T1000 (cell line): ENCODE measurements around the gene FAM149A.

Experiments
- DNase-seq: peaks from one replicate; lab custom pipeline; 2025; ENCODE audit warnings: mixed read lengths; lab: John Stamatoyannopoulos, UW

The FAM149A gene

GRCh38 chr4:186104114-186104889 is at the start of gene FAM149A:
Gene FAM149A (plus strand): TSS chr4:186104704.
- DNase-seq = no peak

DNA sequence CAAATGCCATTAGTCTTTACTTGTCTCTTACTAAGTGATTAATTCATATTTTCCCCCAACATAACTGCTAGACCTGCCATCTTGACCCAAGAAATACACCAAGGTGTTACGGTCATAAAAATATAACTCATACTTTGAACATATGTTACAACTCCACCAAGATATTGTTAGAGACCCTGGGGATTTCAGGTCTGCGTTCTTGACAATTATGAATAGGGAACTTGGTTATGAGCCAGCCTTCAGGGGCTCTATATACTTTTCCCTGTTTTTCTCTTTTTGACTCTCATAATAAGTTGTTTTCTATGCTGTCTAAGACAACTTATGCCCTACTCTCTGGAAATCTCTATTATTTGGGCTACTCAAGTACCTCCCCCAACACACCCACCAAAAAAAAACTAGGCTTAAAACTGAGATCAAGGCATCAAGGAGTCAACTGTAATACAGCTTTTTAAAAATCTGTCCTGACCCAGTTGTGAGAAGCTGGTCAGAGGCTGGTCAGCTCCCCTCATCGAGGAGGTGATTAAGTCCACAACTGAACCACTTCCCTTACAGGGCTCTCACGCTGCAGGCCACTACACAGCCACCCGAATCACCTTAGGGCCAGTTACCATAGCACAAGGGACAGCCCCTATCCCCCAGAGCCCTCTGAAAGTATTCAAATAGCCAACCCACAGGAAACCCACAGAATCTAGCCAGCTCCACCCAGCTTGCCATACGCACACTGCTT is 46.1 kb upstream of the FAM149A start:
- no peak for DNase-seq

DNA sequence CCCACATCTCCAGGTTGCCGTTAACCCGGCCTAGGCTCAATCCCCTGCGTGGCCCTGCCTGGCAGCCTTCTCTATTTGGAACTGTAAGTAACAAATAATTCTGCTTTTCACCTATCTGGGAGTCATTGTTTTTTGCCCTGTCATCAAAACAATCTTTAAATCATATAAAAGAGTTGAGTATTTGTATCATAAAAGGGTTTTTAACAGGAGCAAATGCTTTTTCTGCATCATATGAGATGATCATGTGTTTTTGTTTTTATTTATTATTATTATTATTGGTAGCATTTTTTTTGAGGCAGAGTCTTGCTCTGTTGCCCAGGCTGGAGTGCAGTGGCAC is 45.6 kb upstream of the FAM149A start:
- DNase-seq = no peak

GRCh38 chr4:186061921-186062320 is 42.6 kb upstream of the FAM149A start:
- DNase-seq = no peak

DNA sequence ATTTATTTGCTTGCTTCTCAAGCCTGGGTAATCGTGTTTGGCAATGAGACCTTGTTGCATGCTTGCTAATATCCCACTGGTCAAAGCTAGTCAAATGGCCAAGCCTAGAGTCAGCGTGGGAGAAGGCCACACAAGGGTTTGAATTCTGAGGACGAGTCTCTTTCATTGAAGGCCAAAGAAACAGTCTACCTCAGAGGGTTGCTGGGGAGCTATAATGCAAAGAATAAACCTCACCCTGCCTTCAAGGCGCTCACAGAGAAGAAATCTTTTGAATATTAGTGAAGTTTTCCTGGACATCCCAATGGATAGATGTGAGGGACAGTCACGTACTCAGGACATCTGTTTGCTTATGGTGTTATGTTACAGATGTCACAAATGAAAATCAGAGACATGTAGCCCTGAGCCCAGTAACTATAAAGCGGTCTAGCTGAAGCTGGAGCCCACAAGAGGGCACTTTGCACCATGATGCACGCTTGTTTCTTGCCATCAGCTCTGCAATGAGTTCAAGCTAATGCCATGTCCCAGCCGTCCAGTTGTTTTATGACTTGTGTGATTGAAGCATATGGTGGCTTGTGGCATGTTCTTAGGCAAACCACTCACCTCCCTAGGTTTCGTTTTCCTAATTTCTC is 36.6 kb upstream of the FAM149A start:
- DNase-seq = no peak

- no peak for DNase-seq
Measured at GRCh38 chr4:186068581-186069348, 35.7 kb upstream of the FAM149A start, which contains the start of gene TLR3. Gene TLR3 (plus strand): TSS chr4:186069156. CDS start chr4:186076620, 7,464 bp downstream.

DNA sequence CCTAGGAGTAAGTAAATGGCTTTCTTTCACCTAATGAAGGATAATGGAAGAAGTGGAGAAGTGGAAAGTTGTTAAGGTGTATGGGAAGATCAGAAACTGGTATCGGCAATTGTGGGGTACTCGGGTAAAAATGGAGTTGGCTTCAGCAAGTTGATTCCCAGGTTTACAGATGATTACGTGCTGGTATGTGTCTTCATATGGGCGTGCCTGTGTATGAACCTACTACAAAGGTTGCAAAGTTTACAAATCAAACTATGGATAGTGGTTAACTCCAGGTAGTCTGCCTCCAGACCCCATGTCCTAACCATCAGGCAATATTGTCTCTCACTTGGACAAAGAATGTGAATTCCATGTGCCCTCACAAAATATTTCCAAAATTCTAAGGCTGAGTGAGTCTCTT is 34.8 kb upstream of the FAM149A start:
- DNase-seq = no peak

- DNase-seq = no peak
Measured at GRCh38 chr4:186072516-186072915, 32.0 kb upstream of the FAM149A start.

- no peak for DNase-seq
Measured at GRCh38 chr4:186074189-186074588, 30.3 kb upstream of the FAM149A start.

DNA sequence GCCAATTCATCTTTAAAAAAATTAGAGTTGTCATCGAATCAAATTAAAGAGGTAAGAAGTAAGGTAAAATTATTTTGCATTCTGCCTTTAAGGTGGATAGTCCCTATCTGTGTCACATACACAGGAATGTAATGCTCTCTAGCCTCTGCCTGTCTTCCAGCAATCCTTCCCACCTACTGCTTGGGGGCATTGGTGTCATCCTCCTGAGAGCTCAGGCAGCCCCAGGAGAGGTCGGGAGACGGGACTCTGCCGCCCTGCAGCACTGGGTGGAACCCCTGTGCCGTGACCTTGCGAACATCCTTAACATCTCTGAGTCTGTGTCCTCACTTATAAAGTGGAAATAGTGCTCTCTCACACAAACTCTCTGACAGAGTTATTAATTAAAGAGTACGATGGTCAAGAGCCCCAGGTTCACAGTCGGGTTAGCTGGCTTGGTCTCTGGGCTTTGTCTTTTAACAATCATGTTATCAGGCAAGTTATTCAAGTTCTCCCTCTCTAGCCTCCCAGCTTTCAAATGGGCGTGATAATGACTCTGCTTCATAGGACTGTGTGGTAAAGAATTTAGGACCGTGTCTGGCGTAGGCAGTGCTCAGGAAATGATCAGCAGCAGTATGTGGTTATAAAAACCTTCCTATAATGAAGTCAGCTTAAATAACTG is 25.4 kb upstream of the FAM149A start:
- DNase-seq = no peak

GRCh38 chr4:186079694-186080093 is 24.8 kb upstream of the FAM149A start:
- no peak for DNase-seq

GRCh38 chr4:186081202-186081807 is 23.2 kb upstream of the FAM149A start:
- DNase-seq = no peak

- no peak for DNase-seq
Measured at GRCh38 chr4:186082221-186082620, 22.3 kb upstream of the FAM149A start.

DNA sequence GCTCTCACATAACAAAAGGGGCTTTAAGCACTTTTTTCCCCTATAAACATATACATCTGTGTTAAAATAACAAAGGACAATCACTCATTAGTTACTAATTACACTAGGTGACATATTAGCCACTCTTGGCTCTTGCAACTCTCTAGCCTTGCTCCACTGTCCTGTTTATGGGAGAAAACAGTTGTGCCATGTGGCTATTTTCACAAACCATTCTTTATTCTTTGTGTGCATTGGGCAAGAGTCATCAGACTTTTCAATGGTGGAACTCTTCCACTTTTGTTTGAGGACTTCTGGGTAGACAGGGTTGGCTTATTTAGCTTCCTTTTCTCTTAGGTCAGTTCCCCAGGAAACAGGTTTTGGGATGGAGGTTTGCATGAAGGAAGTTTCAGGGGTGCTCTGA is 16.0 kb upstream of the FAM149A start:
- DNase-seq = no peak

DNA sequence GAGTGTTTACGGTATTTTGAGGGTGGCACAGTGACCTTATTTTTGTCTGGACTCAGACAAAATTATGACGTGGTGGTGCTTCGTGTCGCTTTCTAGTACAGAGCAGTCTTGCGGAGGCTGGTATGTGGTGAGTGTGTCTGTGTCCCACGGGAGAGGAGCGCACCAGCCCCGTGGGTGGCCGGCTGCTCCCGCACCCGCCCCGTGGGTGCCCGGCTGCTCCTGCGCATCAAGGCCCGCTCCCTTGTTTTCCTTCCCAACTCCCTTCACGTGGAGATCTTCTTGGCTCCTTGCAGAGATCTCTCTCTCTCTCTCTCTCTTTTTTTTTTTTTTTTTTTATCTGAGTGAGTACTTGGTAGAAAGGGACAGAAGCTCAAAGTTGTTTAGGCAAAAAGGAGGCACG is 12.2 kb upstream of the FAM149A start:
- DNase-seq = no peak

DNA sequence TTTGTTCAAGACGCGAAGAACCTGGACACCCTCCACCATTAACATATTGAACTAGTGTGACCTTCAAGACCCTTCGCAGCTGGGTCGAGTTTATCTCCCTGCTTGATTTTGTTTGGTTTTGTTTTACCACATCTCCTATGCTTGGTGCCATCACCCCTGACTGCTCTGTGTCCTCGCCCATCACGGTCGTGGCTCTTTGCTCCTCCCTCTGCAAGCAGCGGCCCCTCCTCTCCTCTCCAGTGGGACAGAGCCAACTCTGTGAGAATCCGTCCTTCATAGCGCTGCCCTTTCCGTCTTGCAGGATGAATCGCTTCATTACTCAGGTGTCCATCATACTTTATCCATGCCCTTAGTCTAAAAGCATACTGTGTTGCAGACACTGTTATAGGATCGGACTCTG is 9.1 kb upstream of the FAM149A start:
- DNase-seq = no peak

GRCh38 chr4:186096681-186097165 is 7.8 kb upstream of the FAM149A start:
- no peak for DNase-seq

DNA sequence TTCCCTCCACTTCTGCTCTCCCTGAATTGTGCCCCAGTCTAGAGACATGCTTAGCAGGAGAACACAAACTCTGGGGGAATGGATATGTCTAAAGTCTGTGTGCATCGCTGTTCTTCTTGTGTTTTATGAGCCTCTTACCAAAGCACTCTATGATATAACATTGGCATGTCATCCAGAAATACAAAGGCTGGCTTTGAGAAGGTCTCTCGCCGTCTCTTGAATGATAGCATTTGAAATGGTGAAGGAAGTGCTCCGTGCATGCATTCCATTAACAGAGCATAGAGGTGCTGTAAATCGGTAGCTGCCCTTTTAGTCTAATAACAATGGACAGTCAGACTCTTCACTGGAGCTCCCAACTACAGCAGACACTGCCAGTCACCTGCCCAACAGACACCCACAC is 7.1 kb upstream of the FAM149A start:
- DNase-seq = no peak

GRCh38 chr4:186102931-186103330 is 1.6 kb upstream of the FAM149A start:
- no peak for DNase-seq

DNA sequence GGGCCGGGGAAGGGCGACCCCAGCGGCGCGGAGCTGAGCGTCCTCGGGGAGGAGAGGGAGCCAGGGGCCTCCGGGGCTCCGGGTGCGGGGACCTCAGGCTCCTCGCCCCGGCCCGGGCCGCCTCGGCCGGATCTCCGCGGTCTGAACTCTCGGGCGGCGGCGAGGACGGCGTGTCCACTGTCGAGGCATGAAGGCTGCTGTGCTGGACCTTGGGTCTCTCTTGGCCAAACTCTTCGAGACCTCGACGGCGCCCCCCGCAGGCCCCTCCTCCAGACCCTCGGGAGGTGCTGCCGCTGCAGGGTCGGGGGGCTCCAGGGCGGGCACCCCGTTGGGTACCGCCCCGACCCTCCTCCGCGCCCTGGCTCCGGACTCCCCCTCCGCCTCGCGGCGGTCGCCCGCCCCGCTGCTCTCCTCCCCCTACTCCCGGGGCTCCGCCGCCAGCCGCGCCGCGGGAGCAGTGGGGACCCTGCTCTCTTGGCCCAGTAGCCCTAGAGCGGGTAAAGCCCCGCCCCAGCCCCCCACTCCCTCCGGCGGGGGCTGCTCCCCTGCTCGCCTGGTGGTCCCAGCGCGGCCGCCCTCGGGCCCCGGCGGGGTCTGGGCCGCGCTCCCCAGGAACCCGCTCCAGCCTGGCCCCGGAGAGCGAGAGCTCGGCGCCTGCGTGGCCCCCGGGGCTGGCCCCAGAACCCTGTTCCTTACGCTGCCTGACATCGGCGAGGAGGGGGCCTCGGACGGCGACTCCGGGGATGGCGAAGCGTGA is 564 bp downstream of the FAM149A start:
- DNase-seq = no peak
